Calu3 (cell line): ENCODE measurements around the gene SNX27. TPM values are rescaled to one million over a fixed set of nuclear protein-coding genes. Genes with fewer than 3 reads are reported as not detected.
"Not testable (repeated sequence)": the region's sequence is repeated elsewhere in the genome, so short reads cannot be mapped to it uniquely, and the experiment has no call there.

ENCODE experiments used
- BruUV-seq: library from RNA; stranded (reverse); fragments of 400-500 nt; replicated peaks from 2 replicates; lab custom pipeline; 2021; lab: Mats Ljungman, UMichigan
- CTCF ChIA-PET: fragments of 300-600 bp; sonication (Branson Sonifier 250); formaldehyde crosslinking; loops from one replicate; lab custom pipeline; 2022; ENCODE audit warnings: antibody characterized with exemption; lab: Charles Lee
- DNase-seq: peaks from one replicate; pipeline ENCODE4 v3.0.0; 2022
- H3K27ac Mint-ChIP-seq: one replicate; pipeline ENCODE4 v1.8.0; 2022; ENCODE audit warnings: mixed read lengths; ENCODE audit not compliant: unreplicated experiment
- H3K27me3 Mint-ChIP-seq: one replicate; pipeline ENCODE4 v1.8.0; 2022; ENCODE audit warnings: mixed read lengths; ENCODE audit not compliant: unreplicated experiment
- H3K36me3 Mint-ChIP-seq: one replicate; pipeline ENCODE4 v1.8.0; 2022; ENCODE audit warnings: mild to moderate bottlenecking, moderate library complexity, mixed read lengths; ENCODE audit not compliant: insufficient read depth, unreplicated experiment
- H3K4me1 Mint-ChIP-seq: one replicate; pipeline ENCODE4 v1.8.0; 2022; ENCODE audit warnings: mild to moderate bottlenecking, low read depth, mixed read lengths; ENCODE audit not compliant: unreplicated experiment
- H3K4me3 Mint-ChIP-seq: one replicate; pipeline ENCODE4 v1.8.0; 2022; ENCODE audit warnings: mild to moderate bottlenecking, low read depth, moderate library complexity, mixed read lengths; ENCODE audit not compliant: unreplicated experiment
- H3K9me3 Mint-ChIP-seq: one replicate; pipeline ENCODE4 v1.8.0; 2022; ENCODE audit warnings: low read depth, mixed read lengths; ENCODE audit not compliant: unreplicated experiment
- intact Hi-C: fragments of 100-400 bp; cut with micrococcal nuclease; formaldehyde crosslinking; loops from one replicate; pipeline ENCODE4 v1.10.0; 2022; ENCODE audit not compliant: unreplicated experiment
- total RNA-seq: library from RNA; stranded (reverse); gene quantifications from 2 replicates; pipeline ENCODE4 v1.2.3, GENCODE V29; 2022
- TF ChIP-seq, protein P1 (sequence below): fragments of 200-600 bp; IDR thresholded peaks from one replicate; pipeline ENCODE4 v1.8.0; 2022; ENCODE audit warnings: antibody characterized with exemption; ENCODE audit not compliant: unreplicated experiment

Gene SNX27
- total RNA-seq, 1 experiment from 2014 or later: 57.1 TPM

DNA sequence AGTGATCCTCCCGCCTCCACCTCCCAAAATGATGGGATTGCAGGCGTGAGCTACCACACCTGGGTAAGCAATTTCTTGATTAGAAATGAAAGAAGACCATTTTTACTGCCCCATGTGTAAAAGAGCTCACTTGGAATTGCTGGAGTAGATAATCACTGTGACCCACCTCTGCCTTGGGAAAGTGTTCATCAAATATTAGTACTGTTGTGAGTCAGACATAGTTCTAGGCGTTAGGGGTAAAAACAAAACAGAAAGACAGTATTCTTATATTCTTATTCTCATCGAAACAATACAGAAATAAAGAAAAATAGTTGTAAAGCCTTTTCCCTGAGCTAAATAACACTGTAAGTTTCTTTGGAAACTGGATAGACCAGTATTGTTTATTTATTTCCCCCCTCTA lies 68.5 kb downstream of the SNX27 start:
- CTCF ChIA-PET: interaction anchor here (0.5 to 1.7 kb wide), 12 partner anchors 10 to 627 kb away, joined by 3 to 10 read pairs (median 4); partner anchors contain the start of genes SNX27 and TUFT1
- Mint-ChIP-seq H3K27ac (peak overlapping the region; percentile 62), H3K4me3 (peak overlapping the region; percentile 5), H3K36me3 (peaks cover 9% of the 10 kb centered on the region), H3K27me3 (no peaks in the 10 kb centered on the region), H3K4me1 (peaks cover 30% of the 10 kb centered on the region), H3K9me3 (no peaks in the 10 kb centered on the region)
- intact Hi-C loops: loop anchor here (2.0 to 5.0 kb wide), 2 partner anchors 42 to 88 kb away; no protein-coding TSS in a partner anchor
- TF ChIP-seq, protein P1, sequence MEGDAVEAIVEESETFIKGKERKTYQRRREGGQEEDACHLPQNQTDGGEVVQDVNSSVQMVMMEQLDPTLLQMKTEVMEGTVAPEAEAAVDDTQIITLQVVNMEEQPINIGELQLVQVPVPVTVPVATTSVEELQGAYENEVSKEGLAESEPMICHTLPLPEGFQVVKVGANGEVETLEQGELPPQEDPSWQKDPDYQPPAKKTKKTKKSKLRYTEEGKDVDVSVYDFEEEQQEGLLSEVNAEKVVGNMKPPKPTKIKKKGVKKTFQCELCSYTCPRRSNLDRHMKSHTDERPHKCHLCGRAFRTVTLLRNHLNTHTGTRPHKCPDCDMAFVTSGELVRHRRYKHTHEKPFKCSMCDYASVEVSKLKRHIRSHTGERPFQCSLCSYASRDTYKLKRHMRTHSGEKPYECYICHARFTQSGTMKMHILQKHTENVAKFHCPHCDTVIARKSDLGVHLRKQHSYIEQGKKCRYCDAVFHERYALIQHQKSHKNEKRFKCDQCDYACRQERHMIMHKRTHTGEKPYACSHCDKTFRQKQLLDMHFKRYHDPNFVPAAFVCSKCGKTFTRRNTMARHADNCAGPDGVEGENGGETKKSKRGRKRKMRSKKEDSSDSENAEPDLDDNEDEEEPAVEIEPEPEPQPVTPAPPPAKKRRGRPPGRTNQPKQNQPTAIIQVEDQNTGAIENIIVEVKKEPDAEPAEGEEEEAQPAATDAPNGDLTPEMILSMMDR: no peak
- DNase-seq: no peak
- BruUV-seq: TSS peak; percentile 99

DNA sequence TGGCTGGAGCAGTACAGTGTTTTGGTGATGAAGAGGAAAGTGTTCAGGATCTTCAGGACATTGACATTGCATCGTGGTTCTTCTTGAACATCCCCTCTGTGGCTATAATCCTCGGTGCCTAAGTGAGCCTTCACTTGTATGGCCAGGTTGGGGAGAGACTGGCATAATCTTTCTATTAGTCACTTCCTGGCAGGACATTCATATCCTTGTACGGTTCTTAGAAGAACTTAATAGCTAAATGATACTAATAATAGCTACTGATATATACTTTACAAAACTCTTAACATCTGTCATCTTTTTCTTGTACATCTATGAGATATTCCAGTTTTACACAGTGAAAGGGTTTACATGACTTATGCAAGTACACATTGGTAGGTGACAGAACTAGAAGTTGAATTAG lies 69.0 kb downstream of the SNX27 start:
- peaks cover 30% of the 10 kb centered on the region for H3K4me1 Mint-ChIP-seq
- H3K9me3 Mint-ChIP-seq: no peaks in the 10 kb centered on the region
- H3K27me3 Mint-ChIP-seq: no peaks in the 10 kb centered on the region
- no TSS peak for BruUV-seq
- DNase-seq: peak; percentile 54
- peak overlapping the region; percentile 62 for H3K27ac Mint-ChIP-seq
- CTCF ChIA-PET: interaction anchor here (0.5 to 1.7 kb wide), 15 partner anchors 10 to 627 kb away, joined by 3 to 10 read pairs (median 4); partner anchors contain the start of genes SNX27 and TUFT1
- peaks cover 9% of the 10 kb centered on the region for H3K36me3 Mint-ChIP-seq
- TF ChIP-seq, protein P1: no peak
- H3K4me3 Mint-ChIP-seq: peak overlapping the region; percentile 5
- intact Hi-C loops: loop anchor here (2.0 to 5.0 kb wide), 2 partner anchors 42 to 89 kb away; no protein-coding TSS in a partner anchor

DNA sequence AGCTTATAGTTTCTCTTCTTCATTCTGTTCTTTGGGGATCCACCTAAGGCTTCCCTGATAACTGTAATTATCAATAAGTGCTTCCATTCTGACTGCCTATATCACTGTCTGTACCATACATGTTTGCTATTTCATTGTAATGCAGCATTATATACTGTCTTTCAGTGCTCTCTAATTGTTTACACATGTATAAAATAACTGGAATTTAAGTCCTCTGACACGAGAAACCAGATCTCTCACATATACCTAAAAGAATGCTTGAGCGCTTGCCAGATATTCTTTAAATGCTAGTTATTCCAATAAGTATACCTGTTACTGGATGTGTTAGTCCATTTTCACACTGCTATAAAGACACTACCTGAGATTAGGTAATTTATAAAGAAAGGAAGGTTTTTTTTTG lies 70.1 kb downstream of the SNX27 start:
- Mint-ChIP-seq H3K27me3 (no peaks in the 10 kb centered on the region), H3K4me3 (no peak overlapping the region), H3K4me1 (peaks cover 30% of the 10 kb centered on the region), H3K27ac (peak overlapping the region; percentile 62), H3K36me3 (peaks cover 9% of the 10 kb centered on the region), H3K9me3 (no peaks in the 10 kb centered on the region)
- no TSS peak for BruUV-seq
- CTCF ChIA-PET: interaction anchor here (1.4 to 1.7 kb wide), 2 partner anchors 9 to 48 kb away, joined by 4 to 8 read pairs; no protein-coding TSS in a partner anchor
- intact Hi-C loops: loop anchor here (2.0 to 5.0 kb wide), 2 partner anchors 43 to 90 kb away; no protein-coding TSS in a partner anchor
- TF ChIP-seq, protein P1: no peak
- no peak for DNase-seq

DNA sequence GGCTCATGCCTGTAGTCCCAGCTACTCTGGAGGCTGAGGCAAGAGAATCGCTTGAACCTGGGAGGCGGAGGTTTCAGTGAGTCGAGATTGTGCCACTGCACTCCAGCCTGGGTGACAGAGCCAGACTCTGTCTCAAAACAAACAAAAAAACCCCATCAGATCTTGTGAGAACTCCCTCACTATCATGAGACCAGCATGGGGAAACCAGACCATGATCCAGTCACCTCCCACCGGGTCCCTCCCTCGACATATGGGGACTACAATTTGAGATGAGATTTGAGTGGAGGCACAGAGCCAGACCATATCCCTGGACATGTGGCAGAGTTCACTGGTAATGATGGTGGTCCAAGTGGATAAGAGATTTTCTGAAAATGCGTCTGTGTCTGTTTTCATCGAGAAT lies 71.1 kb downstream of the SNX27 start:
- not testable (repeated sequence) for BruUV-seq, H3K9me3 Mint-ChIP-seq
- intact Hi-C loops: loop anchor here (5.0 kb wide), 1 partner anchor 91 kb away; no protein-coding TSS in a partner anchor

GRCh38 chr1:151684128-151684527 lies 72.3 kb downstream of the SNX27 start:
- peaks cover 12% of the 10 kb centered on the region for H3K36me3 Mint-ChIP-seq
- H3K27me3 Mint-ChIP-seq: no peaks in the 10 kb centered on the region
- peaks cover 29% of the 10 kb centered on the region for H3K4me1 Mint-ChIP-seq
- no peak for DNase-seq
- H3K9me3 Mint-ChIP-seq: no peaks in the 10 kb centered on the region
- CTCF ChIA-PET: interaction anchor here (0.6 kb wide), 2 partner anchors 31 to 655 kb away, joined by 4 to 8 read pairs; no protein-coding TSS in a partner anchor
- TF ChIP-seq, protein P1: no peak
- BruUV-seq: no TSS peak
- intact Hi-C loops: loop anchor here (5.0 kb wide), 1 partner anchor 92 kb away; no protein-coding TSS in a partner anchor
- no peak overlapping the region for H3K27ac Mint-ChIP-seq
- H3K4me3 Mint-ChIP-seq: no peak overlapping the region

More for the DNA sequence above, 71.1 kb downstream of the SNX27 start:
- H3K36me3 Mint-ChIP-seq, CTCF ChIA-PET, H3K27me3 Mint-ChIP-seq, H3K4me3 Mint-ChIP-seq, DNase-seq, H3K27ac Mint-ChIP-seq: not testable (repeated sequence)
- peaks cover 30% of the 10 kb centered on the region for H3K4me1 Mint-ChIP-seq
